Stomach (tissue), 9 donors: ENCODE data around the gene MMD2. TPM values are rescaled to one million over a fixed set of nuclear protein-coding genes. Genes with fewer than 3 reads are reported as not detected.

Experiments
- DNase-seq, 2 donors: peaks; one replicate each; pipeline versions ENCODE4 v3.0.0 to v3.0.0-alpha.2; 2013 to 2019
- H3K27ac ChIP-seq, 5 donors: fragments of 200-600 bp in 4 of 5; sonication (generic) in 4 of 5; one replicate each; pipeline ENCODE4 v1.5.1; 2013 to 2019; ENCODE audit warnings: mild to moderate bottlenecking in 1 of 5, moderate library complexity in 1 of 5
- H3K27me3 ChIP-seq, 3 donors: fragments of 200-600 bp; sonication (generic); one replicate each; pipeline ENCODE4 v1.5.1; 2017 to 2019; ENCODE audit warnings: mixed run types in 1 of 3
- H3K36me3 ChIP-seq, 4 donors: fragments of 200-600 bp; sonication (generic); 1 replicate in 3 of 4; 2 replicates in 1 of 4; pipeline ENCODE4 v1.5.1; 2016 to 2019
- H3K4me1 ChIP-seq, 4 donors: fragments of 200-600 bp; sonication (generic); one replicate each; pipeline ENCODE4 v1.5.1; 2016 to 2019
- H3K4me3 ChIP-seq, 4 donors: fragments of 200-600 bp; sonication (generic) in 3 of 4; one replicate each; pipeline ENCODE4 v1.5.1; 2016 to 2019; ENCODE audit warnings: mild to moderate bottlenecking in 1 of 4
- H3K9me3 ChIP-seq, 4 donors: fragments of 200-600 bp; sonication (generic); one replicate each; pipeline ENCODE4 v1.5.1; 2016 to 2019
- CTCF ChIP-seq, 7 experiments: fragments of 450-650 bp in 4 of 7; fragments of 200-600 bp in 3 of 7; sonication (generic) in 3 of 7; IDR thresholded peaks; one replicate each; pipeline ENCODE4 v1.5.1; 2016 to 2019; ENCODE audit warnings: antibody characterized with exemption in 7 of 7, control low read depth in 2 of 7, mild to moderate bottlenecking in 1 of 7
- EP300 ChIP-seq: sonication (generic); formaldehyde crosslinking; IDR thresholded peaks from one replicate; pipeline ENCODE4 v1.6.1; 2017; ENCODE audit warnings: antibody characterized with exemption
- POLR2A ChIP-seq, 4 donors: fragments of 450-650 bp; IDR thresholded peaks; one replicate each; pipeline ENCODE4 v1.6.1; 2016; ENCODE audit warnings: antibody characterized with exemption in 4 of 4, control low read depth in 2 of 4, mild to moderate bottlenecking in 1 of 4, moderate library complexity in 1 of 4
- POLR2AphosphoS5 ChIP-seq, 3 donors: sonication (generic); formaldehyde crosslinking; IDR thresholded peaks; one replicate each; pipeline ENCODE4 v1.6.1; 2016; ENCODE audit warnings: antibody characterized with exemption in 3 of 3
- WGBS, 5 donors: extraction: QIAGEN DNeasy Blood & Tissue Kit in 3 of 5; methylation state at CpG; one replicate each; pipeline versions ENCODE4 v1.1.5 to v1.1.7; 2013 to 2018; 5-methylcytosine and 5-hydroxymethylcytosine counted together
- intact Hi-C: fragments of 100-400 bp; cut with DNase I; formaldehyde crosslinking; loops from one replicate; pipeline ENCODE4 v1.15.1; 2023; ENCODE audit warnings: low total_unique reads
- polyA plus RNA-seq, 3 donors: library from polyadenylated mRNA; stranded (reverse); fragments of 200-250 nt; gene quantifications; one replicate each; pipeline ENCODE4 v1.2.3, GENCODE V29; 2013
- total RNA-seq, 5 donors: library from RNA; depleted of rRNA; stranded (reverse); fragments of >200 nt; gene quantifications; one replicate each; pipeline versions ENCODE4 v1.1.0 to v1.2.3, GENCODE V29; 2014 to 2016
- donor health status: healthy with polysubstance abuse.
- donor health status: Bipolar disorder and iron deficiency.
- donor health status: healthy.

The MMD2 gene
- total and polyA plus RNA-seq, 8 donors = not detected

DNA sequence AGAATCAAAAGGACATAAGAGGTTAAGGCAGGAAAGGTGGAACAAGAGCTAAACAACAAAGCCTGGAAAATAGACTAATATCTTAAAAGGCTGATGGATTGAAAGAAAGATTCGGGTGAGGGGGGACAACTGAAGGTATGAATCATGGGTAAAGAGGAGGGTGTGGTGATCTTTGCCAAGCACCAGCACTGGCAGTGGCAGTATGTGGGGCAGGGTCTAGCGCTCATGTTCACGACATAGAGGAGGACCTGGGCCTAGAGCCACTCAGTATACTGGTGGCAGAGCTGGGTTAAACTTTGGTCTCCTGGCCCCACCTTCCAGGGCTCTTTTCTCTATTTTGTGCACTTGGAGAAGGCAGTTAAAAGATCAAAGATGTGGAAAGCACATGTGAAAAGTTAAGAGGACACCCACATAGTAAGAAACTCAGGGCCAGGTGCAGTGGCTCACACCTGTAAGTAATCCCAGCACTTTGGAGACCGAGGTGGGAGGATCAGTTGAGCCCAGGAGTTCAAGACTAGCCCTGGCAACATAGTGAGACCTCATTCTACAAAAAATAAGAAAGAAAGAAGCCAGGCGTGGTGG, 40.5 kb upstream of the MMD2 start:
- H3K4me3 ChIP-seq = no peak overlapping the region
- no peak for TF ChIP-seq POLR2AphosphoS5 (IDR thresholded peaks at IDR 0.05)
- TF ChIP-seq EP300 = no peak
- TF ChIP-seq CTCF (IDR thresholded peaks at IDR 0.05) = no peak
- TF ChIP-seq POLR2A (IDR thresholded peaks at IDR 0.05) = no peak
- H3K27me3 ChIP-seq = no peaks in the 10 kb centered on the region
- intact Hi-C loops = no loop called here
- H3K36me3 ChIP-seq = peaks cover 27 to 82% (median 69%) of the 10 kb centered on the region in 4 donors
- no peaks in the 10 kb centered on the region for H3K4me1 ChIP-seq
- H3K27ac ChIP-seq = no peak overlapping the region
- 88 to 95% (median 92%) methylated on average over 5 of the region's 5 CpGs for WGBS, 5 donors
- no peaks in the 10 kb centered on the region for H3K9me3 ChIP-seq
- no peak for DNase-seq

- no peaks in the 10 kb centered on the region for H3K9me3 ChIP-seq
- 87 to 93% (median 89%) methylated on average over 7 of the region's 7 CpGs for WGBS, 5 donors
- intact Hi-C loops = no loop called here
- DNase-seq = no peak
- no peak overlapping the region for H3K27ac ChIP-seq
- no peaks in the 10 kb centered on the region for H3K4me1 ChIP-seq
- TF ChIP-seq CTCF (IDR thresholded peaks at IDR 0.05) (no peak), POLR2AphosphoS5 (IDR thresholded peaks at IDR 0.05) (no peak), POLR2A (IDR thresholded peaks at IDR 0.05) (no peak)
- no peak overlapping the region for H3K4me3 ChIP-seq
- no peaks in the 10 kb centered on the region for H3K27me3 ChIP-seq
- peaks cover 32 to 87% (median 75%) of the 10 kb centered on the region in 4 donors for H3K36me3 ChIP-seq
Observed at GRCh38 chr7:4998910-4999309, 39.9 kb upstream of the MMD2 start.

DNA sequence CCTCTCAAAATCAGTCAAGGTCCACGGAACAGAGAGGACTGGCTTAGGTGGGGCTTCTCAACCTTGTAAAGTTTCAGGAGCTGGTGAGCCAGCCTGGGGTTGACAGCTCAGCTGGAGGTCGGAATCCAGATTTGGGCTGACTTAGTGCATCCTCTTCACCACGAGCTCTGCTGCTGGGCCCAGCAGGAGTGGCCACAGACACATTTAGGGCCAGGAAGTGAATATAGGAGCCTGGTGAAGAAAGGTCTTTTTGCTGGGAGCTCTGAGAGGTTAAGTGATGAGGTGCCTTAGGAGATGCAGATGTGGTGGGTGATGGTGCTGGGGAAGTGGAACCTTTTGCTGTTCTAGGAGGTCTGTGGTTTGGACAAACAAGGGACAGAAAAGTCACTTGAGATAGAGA, 39.3 kb upstream of the MMD2 start:
- H3K4me3 ChIP-seq = no peak overlapping the region
- peaks cover 37 to 94% (median 82%) of the 10 kb centered on the region in 4 donors for H3K36me3 ChIP-seq
- H3K9me3 ChIP-seq = no peaks in the 10 kb centered on the region
- intact Hi-C loops = no loop called here
- no peak for DNase-seq
- H3K27ac ChIP-seq = no peak overlapping the region
- no peaks in the 10 kb centered on the region for H3K4me1 ChIP-seq
- 82 to 94% (median 93%) methylated on average over 3 of the region's 3 CpGs for WGBS, 5 donors
- TF ChIP-seq POLR2A (IDR thresholded peaks at IDR 0.05) (no peak), EP300 (no peak), CTCF (IDR thresholded peaks at IDR 0.05) (no peak), POLR2AphosphoS5 (IDR thresholded peaks at IDR 0.05) (no peak)
- H3K27me3 ChIP-seq = no peaks in the 10 kb centered on the region

- DNase-seq = no peak
- H3K9me3 ChIP-seq = no peaks in the 10 kb centered on the region
- H3K27ac ChIP-seq = no peak overlapping the region
- no peaks in the 10 kb centered on the region for H3K27me3 ChIP-seq
- H3K4me3 ChIP-seq = no peak overlapping the region
- intact Hi-C loops = no loop called here
- no peaks in the 10 kb centered on the region for H3K4me1 ChIP-seq
- no peak for TF ChIP-seq CTCF (IDR thresholded peaks at IDR 0.05)
- no peak for TF ChIP-seq POLR2A (IDR thresholded peaks at IDR 0.05)
- TF ChIP-seq EP300 = no peak
- no peak for TF ChIP-seq POLR2AphosphoS5 (IDR thresholded peaks at IDR 0.05)
- WGBS, 5 donors = 89 to 94% (median 90%) methylated on average over 7 of the region's 7 CpGs
- H3K36me3 ChIP-seq = peaks cover 41 to 95% (median 86%) of the 10 kb centered on the region in 4 donors
Observed at GRCh38 chr7:4996696-4997222, 37.8 kb upstream of the MMD2 start.
